ENCODE results near the gene MTARC1.

Gene MTARC1

DNA sequence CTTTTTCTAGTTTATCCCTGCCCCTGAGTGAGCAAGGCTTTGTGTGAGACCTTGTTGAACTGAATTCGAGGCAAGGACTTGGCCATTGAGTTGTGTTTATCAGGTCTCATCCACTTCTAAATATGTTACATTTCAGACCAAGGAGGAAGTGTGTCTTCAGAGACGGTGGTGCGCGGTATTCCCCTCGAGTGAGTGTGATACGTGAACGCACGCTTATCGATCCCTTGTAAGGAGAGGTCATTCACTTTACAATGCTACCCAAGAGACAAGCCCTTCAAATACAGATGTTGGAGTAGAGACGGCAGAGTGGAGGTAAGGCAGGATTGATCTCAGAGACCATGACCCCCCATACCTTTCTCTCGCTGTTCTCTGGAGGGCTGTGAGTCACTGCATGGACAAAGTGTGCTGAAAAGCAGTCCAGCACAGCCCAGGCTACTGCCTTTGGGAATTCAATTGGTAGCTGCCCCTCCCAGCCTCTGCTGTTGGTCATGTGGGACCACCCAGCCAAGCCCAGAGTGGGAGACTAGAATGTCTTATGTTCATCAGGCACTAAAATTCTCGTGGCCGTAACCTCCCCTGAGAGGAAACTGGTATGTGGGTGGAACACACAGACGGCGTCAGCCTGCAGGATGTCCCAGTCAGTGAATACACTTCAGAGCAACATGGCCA lies 16.3 kb upstream of the MTARC1 start:
- DNase-seq (ENCODE audit: low read depth), result no peak

DNA sequence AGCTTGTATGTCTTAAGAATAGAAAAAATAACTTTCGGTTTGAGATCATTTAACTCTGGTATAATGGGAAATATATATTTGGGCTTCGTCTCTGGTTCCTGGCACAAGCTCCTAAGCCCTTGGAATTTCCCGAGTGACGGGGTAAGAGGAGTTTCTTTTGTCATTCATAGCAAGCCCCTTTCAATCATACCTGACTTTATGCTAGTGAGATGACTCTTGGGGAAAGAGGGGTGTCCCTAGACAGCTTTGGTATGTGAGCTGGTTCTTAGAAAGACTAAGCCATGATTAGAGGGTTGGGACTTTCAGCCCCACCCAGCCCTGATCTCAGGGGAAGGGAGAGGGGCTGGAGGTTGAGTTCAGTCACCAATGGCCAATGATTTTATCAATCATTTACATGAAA lies 13.9 kb upstream of the MTARC1 start:
- DNase-seq (ENCODE audit: low read depth), result no peak

DNA sequence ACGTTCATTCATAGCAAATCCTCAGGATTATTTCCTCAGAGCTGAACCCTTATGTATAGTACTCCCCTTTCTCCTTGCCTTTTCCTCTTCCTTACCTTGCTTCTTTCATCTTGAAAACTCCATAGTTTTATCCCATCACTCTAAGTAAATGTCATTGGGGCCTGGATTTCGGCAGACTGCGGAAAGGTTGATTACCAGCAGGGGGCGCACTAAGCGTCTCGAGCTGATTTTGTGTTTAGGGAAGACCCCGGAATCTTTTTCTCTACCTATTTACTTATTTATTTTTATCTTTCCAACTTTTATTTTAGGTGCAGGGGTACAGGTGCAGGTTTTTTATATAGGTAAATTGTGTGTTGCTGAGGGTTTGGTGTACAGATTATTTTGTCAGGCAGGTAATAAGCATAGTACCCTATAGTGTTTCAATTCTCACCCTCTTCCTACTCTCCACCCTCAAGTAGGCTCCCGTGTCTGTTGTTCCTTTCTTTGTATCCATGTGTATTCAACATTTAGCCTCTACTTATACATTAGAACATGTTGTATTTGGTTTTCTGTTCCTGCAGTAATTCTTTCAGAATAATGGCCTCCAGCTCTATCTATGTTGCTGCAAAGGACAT lies 11.4 kb upstream of the MTARC1 start:
- DNase-seq (ENCODE audit: low read depth), result peak; percentile 38

DNA sequence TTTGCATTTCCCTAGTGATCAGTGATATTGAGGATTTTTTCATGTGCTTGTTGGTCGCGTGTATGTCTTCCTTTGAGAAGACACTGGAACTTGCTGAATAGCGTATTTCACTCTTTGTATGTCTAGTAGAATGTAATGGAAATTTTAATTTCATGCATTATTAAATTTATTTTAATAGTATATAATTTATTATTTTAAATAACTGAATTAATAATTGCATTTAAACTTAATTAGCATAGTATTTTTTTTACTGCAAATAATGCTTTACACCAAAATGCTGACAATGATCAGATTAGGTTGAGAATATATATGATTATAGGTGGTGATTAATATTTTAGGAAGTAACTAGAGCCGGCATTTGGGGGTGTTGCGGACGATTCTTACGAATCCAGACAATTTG lies 10.5 kb upstream of the MTARC1 start:
- DNase-seq (ENCODE audit: low read depth), result no peak

DNA sequence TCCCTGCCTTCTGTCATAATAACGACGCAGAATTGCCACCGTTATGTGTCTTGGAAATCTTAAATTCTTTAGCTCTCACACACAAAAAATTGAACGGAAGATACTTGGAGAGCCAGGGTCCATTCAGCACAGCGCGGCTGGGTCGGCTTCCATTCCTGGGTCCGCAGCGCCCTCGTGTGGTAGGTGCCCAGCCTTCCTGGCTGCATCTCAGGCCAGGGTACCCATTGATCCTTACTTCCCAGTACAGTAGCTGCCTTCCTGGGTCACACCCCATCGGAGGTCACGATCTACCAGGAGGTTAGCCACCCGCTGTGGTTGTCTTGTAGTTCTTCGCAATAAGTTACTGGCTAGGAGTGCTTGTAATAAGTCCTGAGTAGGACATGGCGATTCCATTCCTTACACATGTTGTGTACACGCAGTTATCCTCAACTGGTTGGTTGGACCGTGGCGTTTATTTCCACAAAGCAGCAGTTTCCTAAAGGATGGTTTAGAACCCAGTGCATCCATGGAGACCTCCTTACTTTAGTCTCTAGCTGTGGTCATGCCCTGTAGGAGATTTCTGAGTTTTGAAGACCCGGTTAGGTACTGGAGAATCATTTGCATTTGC lies 9.9 kb upstream of the MTARC1 start:
- peak; percentile 70 for DNase-seq (ENCODE audit: low read depth)

- no peak for DNase-seq (ENCODE audit: low read depth)
Measured at GRCh38 chr1:220783453-220783852, 3.3 kb upstream of the MTARC1 start.

- DNase-seq (ENCODE audit: low read depth), result no peak
Measured at GRCh38 chr1:220784751-220785150, 2.0 kb upstream of the MTARC1 start.

GRCh38 chr1:220785166-220786056 lies 1.3 kb upstream of the MTARC1 start:
- no peak for DNase-seq (ENCODE audit: low read depth)

DNA sequence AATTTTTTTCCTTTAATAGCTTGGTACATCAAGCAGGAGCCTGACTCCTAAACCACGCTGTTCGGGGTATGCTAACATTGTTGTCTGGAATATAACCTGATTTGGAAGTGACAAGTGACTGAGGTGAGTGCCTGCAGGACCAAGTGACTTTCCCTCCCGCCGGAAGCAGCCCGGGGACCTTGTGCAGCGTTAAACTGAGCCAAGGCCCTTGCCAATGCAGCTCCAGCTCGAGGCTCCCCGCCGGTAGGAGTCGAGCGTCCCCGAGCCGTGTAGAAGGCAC lies 716 bp upstream of the MTARC1 start:
- DNase-seq (ENCODE audit: low read depth), result no peak

DNA sequence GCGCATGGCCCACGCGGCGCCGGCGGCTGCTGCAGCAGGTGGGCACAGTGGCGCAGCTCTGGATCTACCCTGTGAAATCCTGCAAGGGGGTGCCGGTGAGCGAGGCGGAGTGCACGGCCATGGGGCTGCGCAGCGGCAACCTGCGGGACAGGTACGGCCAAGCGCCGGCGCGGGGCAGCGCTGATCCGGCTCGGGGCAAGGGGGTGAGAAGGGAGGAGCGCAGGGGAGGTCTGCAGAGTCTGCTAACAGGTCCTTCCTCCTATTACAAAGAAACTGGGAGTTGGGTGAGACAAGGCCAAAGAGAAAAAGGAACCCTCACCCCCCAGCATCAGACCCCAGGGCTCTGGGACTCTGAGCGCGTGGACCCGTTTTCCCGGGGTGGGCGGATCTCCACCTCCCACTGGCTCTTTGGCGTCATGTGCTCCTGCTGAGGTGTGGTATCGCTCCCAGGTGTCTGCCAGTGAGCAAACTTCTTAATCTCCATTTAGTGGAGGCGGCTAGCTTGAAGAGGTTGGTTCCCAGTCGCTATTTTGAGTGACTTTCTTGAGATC lies 431 bp downstream of the MTARC1 start:
- no peak for DNase-seq (ENCODE audit: low read depth)

- no peak for DNase-seq (ENCODE audit: low read depth)
Measured at GRCh38 chr1:220788900-220789299, 2.2 kb downstream of the MTARC1 start.

DNA sequence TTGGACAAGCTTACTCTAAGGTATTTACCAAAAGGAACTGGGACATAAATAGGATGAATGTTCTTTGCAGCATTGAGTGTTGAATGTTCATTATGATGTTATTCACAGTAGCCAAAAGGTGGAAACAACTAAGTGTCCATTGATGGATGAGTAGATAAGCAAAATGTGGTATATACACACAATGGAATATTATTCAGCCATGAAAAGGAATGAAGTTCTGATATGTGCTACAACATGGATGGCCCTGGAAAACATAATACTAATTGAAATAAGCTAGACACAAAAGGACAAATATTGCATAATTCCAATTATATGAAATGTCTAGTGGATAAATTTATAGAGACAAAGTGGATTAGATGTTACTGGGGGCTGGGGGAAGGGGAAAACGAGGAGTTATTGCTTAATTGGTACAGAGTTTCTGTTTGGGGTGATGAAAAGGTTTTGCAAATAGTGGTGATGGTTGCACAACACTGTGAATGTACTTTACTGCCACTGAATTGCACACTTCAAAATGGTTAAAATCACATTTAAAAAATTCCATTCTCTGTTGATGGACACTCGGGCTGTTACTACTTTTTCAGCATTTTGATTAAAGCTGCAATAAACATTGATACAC lies 2.9 kb downstream of the MTARC1 start:
- no peak for DNase-seq (ENCODE audit: low read depth)

GRCh38 chr1:220791285-220791684 lies 4.6 kb downstream of the MTARC1 start:
- no peak for DNase-seq (ENCODE audit: low read depth)

GRCh38 chr1:220791956-220792355 lies 5.2 kb downstream of the MTARC1 start:
- DNase-seq (ENCODE audit: low read depth), result no peak

GRCh38 chr1:220796530-220796929 lies 9.8 kb downstream of the MTARC1 start:
- no peak for DNase-seq (ENCODE audit: low read depth)

DNA sequence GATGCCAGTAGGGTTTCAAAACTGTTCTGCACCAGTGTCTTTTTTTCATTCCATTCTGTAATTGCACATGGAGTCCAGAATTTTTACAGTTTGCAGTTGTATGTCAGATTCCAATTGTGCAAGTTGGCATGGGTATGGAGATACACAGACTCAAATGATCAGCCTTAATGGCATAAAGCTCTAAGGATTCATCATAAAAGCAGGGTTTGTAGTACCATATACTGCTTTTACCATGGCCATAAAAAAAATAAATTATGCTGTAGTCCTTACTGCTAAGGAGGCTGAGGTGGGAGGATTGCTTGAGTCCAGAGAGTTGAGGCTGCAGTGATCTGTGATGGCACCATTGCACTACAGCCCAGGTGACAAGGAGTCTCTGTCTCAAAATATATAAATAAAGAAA lies 10.3 kb downstream of the MTARC1 start:
- DNase-seq (ENCODE audit: low read depth), result no peak

DNA sequence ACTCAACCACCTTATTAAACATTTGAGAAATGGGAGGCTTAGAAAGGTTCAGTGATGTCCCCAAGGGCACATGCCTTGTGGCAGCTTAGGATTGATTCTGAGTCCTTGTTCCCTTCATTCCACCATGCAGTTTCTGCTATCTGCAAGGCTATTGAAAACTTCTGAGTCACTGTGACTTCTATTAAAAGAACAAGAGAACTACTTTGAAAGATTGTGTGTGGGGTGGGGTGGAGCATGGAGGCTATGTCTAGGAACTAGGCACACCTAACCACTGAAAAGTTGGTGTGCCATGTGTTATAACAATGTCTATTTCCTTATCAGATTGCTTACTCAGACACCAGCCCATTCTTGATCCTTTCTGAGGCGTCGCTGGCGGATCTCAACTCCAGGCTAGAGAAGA lies 10.8 kb downstream of the MTARC1 start:
- DNase-seq (ENCODE audit: low read depth), result no peak

DNA sequence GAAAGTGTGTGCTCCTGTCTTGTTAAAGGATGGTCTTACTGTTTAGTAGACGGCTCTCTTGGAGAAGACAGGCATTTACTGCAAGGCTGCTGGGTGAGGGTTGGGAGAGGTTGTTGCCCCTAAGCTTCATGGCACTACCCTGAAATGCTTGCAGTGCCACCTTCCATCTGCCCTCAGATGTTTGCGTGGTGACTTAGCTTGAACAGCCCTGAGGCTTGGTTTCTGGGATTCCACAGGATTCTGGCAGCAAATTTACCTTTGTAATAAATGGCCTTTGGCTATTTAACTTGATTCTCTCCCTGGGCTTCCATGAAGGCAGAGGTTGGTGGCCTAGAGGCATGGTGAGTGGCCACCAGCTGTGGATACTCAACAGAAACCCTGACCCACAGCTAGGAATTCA lies 11.6 kb downstream of the MTARC1 start:
- DNase-seq (ENCODE audit: low read depth), result no peak

DNA sequence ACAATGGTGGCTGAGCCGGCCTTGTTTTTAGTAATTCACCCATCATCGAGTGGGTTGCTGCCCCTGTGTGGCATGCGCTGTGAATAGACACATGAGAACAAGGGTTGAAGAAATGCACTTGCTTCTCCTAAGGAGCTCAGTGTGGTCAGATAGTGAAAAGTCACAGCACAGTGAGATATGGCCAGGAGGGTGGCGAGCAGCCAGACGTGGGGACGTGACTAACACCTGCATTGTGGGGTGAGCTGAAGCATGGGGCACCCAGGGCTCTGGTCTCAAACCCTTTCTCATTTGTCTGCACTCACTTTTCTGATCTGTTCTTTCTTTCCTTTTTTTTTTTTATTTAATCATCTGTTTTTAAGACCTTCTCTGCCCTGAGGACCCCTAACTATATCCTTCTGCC lies 13.5 kb downstream of the MTARC1 start:
- no peak for DNase-seq (ENCODE audit: low read depth)

DNA sequence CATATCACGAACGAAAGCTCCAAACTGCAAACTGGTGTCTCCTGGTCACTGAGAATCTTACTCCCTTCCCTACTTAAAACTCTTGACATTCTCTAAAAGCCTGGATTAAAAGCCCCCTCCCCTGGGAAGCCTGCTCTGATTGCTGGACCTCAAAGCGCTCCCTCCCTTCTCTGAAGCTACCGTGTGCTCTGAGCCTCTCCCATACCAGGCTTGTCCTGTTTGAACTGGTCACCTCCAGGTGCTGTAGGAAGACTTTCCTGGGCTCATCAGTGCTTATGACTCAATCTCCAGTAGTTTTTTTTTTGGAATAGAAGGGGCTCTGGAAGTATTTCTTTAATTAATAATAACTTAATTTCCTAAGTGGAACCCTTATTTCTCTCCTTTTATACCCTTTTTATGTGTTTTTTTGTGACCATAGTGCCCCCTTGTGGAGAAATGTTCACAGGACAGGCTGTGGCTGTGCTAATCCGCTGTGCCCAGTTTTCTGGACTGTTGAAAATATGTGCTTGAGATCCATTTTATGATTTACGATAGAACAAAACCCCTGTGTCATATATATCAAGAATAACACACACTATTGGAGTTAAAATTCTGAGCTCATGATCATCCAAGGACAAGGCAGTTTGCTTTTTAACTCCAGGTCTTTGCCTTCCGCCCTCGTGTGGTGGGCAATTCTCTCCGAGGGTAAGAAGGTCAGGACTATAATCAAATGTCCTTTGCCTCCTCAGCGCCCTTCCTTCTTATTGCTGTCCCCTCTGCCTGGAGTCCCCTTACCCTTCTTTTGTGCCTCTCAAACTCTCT lies 16.9 kb downstream of the MTARC1 start:
- peak; percentile 46 for DNase-seq (ENCODE audit: low read depth)

- no peak for DNase-seq (ENCODE audit: low read depth)
Measured at GRCh38 chr1:220804202-220804586, 17.5 kb downstream of the MTARC1 start.
